HG02763 (cell line): ENCODE data around the gene ZNF644.

ENCODE experiments used
- ATAC-seq: cut with Tn5 transposase; IDR thresholded peaks from one replicate; pipeline ENCODE4 v1.9.1; 2021; ENCODE audit warnings: mild to moderate bottlenecking, moderate library complexity; ENCODE audit not compliant: unreplicated experiment

The ZNF644 gene

GRCh38 chr1:91022518-91022929 is 689 bp upstream of the ZNF644 start:
- ATAC-seq = no peak

DNA sequence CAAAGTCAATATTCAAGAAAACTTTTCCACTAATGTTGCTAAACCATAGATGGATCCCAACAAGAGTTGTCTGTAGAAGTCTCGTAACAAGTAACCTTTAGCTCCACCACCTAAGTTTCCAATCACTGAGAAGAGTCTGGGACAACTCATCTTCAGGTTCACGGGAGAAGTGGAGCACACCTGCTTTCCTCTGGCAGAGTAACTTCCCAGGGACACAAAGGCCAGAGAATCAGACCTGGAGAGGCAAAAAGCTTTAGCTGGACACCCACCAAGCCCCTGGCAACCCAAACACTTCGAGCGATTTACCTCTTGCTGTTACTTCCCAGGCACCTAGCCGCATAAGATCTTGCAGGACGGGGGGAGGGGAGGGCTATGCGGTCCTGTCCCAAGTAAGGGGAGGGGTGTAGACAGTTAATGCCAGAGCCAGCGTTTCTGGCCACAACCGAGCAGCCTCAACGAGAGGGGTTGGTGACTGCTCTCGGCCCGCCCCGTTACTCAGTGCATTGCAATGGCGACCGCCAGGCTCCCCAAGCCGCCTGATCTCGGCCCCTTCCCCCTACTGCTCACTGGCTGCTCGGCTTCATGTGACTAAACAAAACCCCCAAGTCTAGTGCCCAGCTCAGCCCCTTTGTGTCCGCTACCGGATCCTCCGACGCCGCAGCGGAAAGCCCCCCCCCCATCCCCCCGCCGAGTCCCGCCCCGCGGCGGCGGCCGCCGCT is 709 bp downstream of the ZNF644 start:
- peak; percentile 43 for ATAC-seq

DNA sequence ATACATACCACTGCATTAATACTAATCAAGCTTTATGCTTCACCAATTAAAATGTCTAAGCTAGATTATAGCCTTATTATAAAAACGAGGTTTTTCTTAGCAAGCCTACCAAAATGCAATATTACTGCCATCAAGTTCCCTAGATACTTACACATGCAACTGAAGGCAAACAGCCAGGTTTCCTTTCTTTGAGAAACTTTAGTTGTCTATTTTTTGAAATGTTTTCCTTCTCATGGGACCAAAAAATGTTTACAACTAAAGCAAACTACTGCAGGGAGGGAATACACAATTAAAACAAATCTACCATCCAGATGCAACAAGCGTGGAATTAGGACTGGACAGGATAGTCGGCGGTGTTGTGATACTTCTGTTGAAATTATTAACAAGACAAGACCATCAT is 1.3 kb downstream of the ZNF644 start:
- ATAC-seq = no peak

DNA sequence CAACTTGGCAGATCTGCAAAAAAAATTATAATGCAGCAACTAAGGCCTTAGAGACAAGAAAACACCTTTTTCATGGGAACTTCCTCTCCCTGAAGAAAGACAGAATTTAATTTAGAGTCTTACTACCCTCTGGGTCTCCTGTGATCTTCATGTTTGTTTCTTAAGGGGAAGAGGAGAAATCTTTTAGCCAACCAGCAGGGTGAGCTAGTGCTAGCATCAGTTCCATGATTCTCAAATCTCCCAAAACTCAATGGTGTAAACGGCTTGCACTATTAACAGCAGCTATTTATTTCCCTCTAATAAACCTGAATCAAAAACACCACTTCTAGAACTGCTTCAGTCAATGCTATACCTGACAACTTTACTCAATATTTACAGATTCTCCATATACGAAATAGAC is 3.8 kb downstream of the ZNF644 start:
- ATAC-seq = no peak

- no peak for ATAC-seq
Measured at GRCh38 chr1:91015794-91016550, 5.9 kb downstream of the ZNF644 start.

DNA sequence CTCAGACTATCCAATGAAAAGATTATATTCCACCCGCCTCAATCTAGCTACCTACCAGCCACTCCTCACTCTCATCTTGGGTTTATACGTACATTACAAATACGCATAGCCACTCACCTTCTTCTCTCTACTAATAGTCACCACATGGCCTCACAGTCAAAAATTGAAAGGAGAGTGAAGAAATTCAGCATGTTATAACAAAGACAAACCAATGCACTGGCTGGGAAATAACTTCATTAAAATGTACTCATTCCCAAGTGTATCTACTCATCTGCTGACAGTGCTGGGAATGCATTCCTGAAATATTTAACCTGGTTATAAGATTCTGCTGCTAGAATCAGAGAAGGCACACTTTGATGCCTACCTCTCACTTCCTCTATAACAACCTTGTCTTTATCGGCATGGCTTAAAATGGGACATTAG is 6.5 kb downstream of the ZNF644 start:
- ATAC-seq = no peak

DNA sequence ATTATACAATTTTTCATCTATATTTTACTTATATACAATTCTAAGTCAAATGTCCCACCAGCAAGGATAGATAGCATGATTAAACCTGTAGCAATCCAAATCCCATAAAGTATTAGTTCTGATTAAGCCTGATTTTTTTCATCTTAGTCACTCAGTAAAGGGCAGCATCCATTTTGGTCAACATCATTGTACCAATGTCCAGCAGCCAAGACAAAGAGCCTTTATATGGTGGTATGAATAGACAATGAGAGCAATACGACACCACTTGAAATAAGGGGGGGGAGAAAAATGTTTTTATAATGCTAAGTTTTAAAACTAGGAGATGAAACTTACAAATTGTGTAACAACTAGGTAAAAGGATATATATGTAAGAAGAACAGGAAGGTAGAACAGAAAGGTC is 7.4 kb downstream of the ZNF644 start:
- no peak for ATAC-seq

DNA sequence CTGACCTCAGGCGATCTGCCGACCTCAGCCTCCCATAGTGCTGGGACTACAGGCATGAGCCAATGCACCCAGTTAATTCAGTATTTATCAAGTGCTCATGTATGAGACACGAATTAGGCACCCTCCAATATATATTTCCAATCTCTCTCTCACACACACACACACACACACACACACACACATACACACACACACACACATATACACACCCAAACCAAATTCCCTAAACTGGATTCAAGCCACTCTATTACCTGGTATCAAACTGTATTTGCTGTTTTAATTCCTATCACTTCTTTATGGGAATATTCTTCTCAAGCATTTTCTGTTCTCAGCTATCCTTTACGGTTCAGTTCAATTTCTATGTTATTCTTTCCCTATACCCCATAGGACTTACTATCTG is 8.5 kb downstream of the ZNF644 start:
- no peak for ATAC-seq

DNA sequence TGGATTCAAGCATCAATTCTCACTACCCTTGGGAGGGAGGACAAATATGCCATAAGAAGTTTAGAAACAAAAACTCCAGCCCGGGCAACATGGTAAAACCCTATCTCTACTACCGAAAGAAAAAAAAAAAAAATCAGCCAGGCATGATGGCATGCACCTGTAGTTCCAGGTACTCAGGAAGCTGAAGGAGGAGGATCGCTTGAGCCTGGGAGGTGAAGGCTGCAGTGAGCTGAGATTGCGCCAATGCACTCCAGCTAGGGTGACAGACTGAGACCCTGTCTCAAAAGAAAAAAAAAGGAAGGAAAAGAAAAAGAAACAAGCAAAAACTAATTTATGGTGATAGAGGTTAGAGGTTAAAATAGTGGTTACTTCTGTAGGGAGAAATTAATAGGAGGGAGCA is 9.6 kb downstream of the ZNF644 start:
- no peak for ATAC-seq

DNA sequence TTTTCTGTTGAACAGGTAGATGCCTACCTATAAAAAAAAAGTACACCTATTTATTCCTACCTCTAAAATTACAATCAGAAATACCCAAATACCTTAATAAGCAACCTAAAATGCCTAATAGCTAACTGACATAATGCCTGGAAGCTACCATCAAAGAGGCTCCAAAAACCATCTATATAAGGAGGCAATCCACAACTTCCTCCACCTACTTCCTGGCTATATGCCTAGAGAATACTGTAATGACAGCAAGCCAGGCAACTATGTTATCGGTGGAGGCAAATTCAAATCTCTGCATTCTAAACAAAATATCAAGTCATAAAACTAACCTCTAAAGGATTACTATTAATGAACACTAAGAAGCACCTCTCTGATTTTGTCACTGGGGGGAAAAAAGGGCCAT is 10.1 kb downstream of the ZNF644 start:
- ATAC-seq = no peak

GRCh38 chr1:91007827-91008226 is 14.0 kb downstream of the ZNF644 start:
- ATAC-seq = no peak

DNA sequence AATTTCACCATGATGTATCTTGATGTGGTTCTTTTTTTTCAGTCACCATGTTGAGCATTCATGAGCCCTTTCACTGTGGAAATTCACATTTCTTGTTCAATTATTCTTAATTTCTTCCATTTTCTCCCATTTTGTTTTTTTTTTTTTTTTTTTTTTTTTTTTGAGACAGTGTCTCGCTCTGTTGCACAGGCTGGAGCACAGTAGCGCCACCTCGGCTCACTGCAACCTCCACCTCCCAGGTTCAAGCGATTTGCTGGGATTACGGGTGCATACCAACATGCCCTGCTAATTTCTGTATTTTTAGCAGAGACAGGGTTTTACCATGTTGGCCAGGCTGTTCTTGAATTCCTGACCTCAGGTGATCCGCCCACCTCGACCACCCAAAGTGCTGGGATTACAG is 14.7 kb downstream of the ZNF644 start:
- no peak for ATAC-seq

DNA sequence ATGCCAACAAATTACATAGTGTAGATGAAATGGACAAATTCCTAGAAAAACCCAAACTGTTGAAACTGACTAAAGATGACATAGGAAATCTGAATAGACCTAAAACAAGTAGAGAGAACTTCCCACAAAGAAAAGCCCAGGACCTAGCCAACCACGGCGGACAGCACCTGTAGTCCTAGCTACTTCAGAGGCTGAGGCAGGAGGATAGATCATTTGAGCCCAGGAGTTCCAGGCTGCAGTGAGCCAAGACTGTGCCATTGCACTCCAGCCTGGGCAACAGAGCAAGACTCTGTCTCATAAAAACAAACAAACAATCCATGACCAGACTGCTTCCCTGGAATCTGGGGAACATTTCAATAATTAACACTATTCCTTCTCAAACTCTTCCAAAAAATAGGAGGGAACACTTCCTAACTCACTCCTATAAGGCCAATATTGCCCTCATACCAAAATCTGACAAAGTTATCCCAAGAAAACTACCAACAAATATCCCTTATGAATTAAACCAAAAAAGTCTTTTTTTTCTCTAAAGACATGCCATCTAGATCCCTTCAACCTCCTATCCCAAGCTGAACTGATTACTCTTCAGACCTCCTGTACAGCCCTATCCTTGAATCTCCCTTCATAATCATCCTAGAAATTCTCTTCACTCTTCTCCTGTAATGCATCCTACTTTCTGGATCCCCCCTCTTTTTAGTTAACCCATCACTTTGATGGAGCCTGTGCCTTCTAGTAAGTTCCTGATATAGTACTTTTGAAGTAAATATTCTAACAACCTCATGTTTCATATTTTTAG is 15.5 kb downstream of the ZNF644 start:
- ATAC-seq = no peak

DNA sequence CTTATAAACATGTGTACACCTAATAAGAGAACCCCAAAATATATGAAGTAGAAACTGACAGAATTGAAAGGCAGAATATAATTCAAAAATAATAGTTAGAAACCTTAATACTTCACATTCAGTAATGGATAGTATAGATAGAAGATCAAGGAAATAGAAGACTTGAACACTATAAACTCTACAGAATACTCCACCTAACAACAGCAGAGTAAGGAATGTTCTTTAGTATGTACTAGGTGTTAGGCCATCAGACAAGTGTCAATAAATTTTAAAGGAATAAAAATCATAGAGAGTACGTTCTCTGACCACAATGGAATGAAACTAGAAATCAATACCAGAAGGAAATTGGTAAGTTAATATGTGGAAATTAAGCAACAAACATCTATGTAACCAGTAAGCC is 16.6 kb downstream of the ZNF644 start:
- ATAC-seq = no peak

GRCh38 chr1:91004145-91004544 is 17.7 kb downstream of the ZNF644 start:
- no peak for ATAC-seq

- ATAC-seq = no peak
Measured at GRCh38 chr1:90996742-90997413, 25.0 kb downstream of the ZNF644 start.

DNA sequence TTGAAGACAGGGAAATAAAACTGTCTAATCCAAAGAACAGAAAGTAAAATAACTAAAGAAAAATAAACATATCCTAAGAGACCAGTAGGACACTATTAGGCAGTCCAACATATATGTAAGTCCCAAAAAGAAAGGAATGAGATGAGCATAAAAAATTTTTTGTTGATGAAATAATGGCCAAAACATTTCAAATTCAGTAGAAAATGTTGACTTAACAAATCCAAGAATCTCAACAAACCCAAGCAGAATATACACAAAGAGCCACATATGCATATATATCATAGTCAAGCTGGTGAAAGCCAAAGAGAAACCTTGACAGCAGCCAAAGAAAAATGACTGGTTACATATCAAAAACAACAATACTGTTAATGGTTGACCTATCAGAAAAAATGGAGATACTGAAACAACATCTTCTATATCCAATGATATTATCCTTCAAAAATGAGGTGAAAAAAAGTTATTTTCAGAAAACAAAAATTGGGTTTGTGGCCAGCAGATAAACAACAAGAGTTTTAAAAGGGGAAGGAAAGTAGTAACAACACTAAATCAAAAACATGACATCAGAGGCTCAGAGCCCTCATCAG is 26.4 kb downstream of the ZNF644 start:
- no peak for ATAC-seq

DNA sequence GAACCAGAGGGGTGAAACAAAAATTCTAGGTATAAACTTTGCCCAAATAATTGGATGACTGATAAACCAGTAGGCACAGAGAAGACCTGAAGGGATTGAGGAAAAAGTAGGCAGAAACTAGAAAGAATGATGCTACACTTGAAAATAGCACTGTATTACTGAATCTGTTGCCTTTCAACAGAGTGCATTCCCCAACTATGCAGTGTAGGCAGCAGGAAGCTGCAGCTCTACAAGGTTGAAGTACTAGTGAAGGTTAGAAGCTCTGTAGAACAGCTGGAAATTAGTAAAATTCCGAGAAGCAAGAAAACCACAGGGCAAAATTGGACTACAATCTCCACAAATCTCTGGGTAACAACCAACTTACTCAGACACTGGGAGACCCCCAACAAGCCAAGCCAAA is 27.4 kb downstream of the ZNF644 start:
- ATAC-seq = no peak

DNA sequence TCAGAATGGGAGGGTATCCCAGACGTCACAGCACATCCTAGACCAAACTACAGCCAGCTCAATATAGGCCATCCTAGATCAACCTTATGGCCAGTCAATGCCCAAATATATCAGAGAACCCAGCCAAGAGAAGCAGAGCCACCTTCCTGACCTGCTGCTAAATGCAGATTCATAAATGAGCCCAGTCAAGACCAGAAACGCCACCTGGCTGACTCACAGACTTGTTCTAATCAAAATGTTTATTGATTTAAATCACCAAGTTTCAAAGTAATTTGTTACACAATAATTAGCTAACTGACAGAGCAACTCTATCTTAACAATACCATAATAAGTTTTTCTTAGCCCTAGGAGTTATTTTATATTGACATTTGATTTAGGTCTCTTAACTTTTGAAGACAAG is 28.6 kb downstream of the ZNF644 start:
- ATAC-seq = no peak

DNA sequence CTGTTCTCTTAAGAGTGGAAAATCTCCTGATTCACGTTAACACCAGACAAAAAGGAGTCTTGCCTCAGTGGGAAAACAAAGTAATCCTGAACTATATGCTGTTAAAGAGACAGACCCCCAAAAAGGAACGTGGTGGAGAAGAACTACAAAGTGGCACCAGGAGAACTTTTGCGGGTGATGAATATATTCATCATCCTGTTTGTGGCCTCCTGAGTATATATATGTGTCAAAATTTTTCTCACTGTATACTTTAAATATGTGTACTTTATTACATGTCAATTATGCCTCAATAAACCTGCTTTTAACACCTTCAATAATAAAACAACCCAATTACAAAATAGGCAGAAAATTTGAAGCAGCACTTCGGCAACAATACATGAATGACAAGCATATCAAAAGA is 31.1 kb downstream of the ZNF644 start:
- ATAC-seq = no peak

DNA sequence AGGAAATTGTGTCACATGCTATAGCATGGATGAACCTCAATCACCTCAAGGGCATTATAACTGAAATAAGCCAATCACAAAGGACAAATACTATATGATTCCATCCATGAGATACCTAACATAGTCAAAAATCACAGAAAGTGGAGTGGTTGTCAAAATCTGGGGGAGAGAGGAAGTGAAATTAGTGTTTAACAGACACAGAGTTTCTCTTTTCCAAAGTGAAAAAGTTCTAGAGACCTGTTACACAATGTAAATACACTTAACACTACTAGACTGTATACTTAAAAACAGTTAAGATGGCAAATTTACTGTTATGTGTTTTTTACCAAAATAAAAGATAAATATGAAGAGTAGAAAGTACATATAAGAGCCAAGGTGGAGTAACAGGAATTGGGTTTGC is 31.8 kb downstream of the ZNF644 start:
- ATAC-seq = no peak
